Body of pancreas (tissue), 4 donors: ENCODE measurements around the gene DNAH2.

Experiments
- POLR2A ChIP-seq, 3 donors: fragments of 450-650 bp; IDR thresholded peaks; one replicate each; pipeline ENCODE4 v1.6.1; 2016; ENCODE audit warnings: antibody characterized with exemption in 3 of 3, mild to moderate bottlenecking in 2 of 3
- TF ChIP-seq, protein P1 (sequence below), 7 experiments: fragments of 450-650 bp in 4 of 7; fragments of 200-600 bp in 3 of 7; sonication (generic) in 3 of 7; IDR thresholded peaks; one replicate each; pipeline ENCODE4 v1.5.1; 2016 to 2019; ENCODE audit warnings: antibody characterized with exemption in 7 of 7

DNA sequence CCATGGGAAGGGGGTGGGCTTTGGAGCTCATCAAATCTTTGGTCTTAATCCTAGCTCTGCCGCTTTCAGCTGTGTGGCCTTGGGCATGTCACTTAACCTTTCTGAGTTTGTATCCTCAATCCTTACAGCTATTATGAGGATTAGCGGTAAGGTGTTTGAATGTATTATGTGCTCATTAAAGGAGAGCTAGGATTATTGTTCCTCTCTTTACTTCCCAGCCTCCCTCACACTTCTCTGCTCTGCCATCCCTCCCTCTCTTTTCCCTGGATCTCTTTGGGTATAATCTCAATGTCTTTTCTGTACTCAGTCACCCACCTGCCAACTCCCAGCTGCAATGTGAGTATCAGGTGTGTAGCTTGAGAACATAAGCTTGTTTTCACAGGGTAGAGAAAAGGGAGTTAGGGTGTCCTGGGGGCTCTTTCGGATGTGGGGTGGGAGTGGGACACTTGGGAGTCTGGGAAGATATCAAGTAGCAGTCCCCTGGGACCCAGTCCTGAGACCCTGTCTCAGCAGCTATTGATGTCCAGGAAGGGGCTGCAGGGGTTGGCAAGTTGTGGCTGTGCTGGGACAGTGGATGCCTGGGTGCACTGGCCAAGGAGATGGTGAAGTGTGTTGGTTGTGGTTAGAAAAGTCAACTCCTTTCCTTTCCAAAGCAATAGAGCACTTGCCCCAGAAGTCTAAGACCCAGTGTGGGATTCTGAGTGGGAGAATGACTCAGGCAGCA, 10.8 kb upstream of the DNAH2 start:
- TF ChIP-seq, protein P1, sequence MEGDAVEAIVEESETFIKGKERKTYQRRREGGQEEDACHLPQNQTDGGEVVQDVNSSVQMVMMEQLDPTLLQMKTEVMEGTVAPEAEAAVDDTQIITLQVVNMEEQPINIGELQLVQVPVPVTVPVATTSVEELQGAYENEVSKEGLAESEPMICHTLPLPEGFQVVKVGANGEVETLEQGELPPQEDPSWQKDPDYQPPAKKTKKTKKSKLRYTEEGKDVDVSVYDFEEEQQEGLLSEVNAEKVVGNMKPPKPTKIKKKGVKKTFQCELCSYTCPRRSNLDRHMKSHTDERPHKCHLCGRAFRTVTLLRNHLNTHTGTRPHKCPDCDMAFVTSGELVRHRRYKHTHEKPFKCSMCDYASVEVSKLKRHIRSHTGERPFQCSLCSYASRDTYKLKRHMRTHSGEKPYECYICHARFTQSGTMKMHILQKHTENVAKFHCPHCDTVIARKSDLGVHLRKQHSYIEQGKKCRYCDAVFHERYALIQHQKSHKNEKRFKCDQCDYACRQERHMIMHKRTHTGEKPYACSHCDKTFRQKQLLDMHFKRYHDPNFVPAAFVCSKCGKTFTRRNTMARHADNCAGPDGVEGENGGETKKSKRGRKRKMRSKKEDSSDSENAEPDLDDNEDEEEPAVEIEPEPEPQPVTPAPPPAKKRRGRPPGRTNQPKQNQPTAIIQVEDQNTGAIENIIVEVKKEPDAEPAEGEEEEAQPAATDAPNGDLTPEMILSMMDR (IDR thresholded peaks at IDR 0.05): no peak
- no peak for TF ChIP-seq POLR2A (IDR thresholded peaks at IDR 0.05)
